ENCODE results near the gene TDRD9.
"Not testable (repeated sequence)": the region's sequence is repeated elsewhere in the genome, so short reads cannot be mapped to it uniquely, and the experiment has no call there.

DNA sequence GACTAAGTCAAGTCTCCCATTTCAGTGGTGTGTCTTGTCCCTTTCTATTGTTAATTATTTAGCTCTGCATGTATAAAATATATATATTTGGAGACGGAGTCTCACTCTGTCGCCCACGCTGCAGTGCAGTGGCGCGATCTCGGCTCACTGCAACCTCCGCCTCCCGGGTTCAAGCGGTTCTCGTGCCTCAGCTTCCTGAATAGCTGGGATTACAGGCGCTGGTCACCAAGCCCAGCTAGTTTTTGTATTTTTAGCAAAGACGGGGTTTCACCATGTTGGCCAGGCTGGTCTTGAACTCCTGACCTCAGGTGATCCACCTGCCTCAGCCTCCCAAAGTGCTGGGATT lies 6.4 kb upstream of the TDRD9 start:
- TF ChIP-seq, protein P1, sequence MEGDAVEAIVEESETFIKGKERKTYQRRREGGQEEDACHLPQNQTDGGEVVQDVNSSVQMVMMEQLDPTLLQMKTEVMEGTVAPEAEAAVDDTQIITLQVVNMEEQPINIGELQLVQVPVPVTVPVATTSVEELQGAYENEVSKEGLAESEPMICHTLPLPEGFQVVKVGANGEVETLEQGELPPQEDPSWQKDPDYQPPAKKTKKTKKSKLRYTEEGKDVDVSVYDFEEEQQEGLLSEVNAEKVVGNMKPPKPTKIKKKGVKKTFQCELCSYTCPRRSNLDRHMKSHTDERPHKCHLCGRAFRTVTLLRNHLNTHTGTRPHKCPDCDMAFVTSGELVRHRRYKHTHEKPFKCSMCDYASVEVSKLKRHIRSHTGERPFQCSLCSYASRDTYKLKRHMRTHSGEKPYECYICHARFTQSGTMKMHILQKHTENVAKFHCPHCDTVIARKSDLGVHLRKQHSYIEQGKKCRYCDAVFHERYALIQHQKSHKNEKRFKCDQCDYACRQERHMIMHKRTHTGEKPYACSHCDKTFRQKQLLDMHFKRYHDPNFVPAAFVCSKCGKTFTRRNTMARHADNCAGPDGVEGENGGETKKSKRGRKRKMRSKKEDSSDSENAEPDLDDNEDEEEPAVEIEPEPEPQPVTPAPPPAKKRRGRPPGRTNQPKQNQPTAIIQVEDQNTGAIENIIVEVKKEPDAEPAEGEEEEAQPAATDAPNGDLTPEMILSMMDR (IDR thresholded peaks at IDR 0.05; ENCODE audit: insufficient read depth, low read depth, low read length) = not testable (repeated sequence)
- TF ChIP-seq EZH2 (IDR thresholded peaks at IDR 0.05; ENCODE audit: insufficient read depth, low read length) = not testable (repeated sequence)
